GM12872 (cell line): ENCODE measurements around the gene TBC1D2B.

ENCODE experiments used
- TF ChIP-seq, protein P1 (sequence below): IDR thresholded peaks from 3 replicates; pipeline ENCODE4 v1.5.1; 2011; ENCODE audit warnings: low read depth, mild to moderate bottlenecking, low read length, moderate library complexity; ENCODE audit not compliant: insufficient read depth

The TBC1D2B gene

DNA sequence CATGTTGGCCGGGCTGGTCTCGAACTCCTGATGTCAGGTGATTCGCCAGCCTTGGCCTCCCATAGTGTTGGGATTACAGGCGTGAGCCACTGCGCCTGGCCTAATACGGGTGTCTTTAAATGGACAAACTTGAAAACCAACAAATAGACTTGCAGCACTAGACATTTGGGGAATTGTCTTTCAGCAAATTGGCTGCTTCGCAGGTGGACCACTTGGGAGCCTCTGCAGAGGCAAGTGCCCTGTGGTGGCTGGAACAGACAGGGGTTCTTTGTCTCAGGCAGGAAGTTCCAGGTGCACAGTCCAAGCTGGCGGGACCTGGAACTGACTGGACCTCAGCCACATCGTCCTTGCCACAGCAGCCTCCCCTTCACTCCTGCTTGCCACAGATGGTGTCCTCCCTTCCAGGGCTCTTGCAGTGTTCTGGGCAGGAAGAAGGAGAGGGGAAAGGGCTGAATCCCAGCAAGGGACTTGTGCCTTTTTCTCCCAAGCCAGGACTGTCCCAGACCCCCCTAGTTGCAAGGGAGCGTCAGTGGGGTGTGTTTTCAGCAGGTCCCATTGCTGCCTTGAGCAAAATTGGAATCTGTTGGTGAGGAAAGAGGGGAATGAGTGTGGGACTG lies 94.3 kb downstream of the TBC1D2B start:
- TF ChIP-seq, protein P1, sequence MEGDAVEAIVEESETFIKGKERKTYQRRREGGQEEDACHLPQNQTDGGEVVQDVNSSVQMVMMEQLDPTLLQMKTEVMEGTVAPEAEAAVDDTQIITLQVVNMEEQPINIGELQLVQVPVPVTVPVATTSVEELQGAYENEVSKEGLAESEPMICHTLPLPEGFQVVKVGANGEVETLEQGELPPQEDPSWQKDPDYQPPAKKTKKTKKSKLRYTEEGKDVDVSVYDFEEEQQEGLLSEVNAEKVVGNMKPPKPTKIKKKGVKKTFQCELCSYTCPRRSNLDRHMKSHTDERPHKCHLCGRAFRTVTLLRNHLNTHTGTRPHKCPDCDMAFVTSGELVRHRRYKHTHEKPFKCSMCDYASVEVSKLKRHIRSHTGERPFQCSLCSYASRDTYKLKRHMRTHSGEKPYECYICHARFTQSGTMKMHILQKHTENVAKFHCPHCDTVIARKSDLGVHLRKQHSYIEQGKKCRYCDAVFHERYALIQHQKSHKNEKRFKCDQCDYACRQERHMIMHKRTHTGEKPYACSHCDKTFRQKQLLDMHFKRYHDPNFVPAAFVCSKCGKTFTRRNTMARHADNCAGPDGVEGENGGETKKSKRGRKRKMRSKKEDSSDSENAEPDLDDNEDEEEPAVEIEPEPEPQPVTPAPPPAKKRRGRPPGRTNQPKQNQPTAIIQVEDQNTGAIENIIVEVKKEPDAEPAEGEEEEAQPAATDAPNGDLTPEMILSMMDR, result no peak

DNA sequence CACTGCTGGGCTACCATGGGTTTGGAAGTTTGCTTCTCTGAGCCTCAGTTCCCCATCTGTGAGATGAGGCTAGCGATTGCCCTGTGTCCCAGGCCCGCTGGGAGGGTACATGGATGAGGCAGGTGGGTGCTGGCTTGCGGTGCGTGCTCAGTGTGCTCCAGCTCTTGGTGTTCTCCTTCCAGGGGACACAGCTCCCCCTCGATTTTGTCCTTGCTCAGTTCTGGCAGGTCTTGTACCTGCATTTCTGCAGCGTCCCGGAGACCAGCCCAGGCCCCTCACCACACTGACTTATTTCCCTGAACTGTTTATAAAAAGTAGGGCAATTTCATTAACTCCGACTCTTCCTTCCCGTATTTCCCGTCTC lies 95.4 kb downstream of the TBC1D2B start:
- TF ChIP-seq, protein P1, result no peak

DNA sequence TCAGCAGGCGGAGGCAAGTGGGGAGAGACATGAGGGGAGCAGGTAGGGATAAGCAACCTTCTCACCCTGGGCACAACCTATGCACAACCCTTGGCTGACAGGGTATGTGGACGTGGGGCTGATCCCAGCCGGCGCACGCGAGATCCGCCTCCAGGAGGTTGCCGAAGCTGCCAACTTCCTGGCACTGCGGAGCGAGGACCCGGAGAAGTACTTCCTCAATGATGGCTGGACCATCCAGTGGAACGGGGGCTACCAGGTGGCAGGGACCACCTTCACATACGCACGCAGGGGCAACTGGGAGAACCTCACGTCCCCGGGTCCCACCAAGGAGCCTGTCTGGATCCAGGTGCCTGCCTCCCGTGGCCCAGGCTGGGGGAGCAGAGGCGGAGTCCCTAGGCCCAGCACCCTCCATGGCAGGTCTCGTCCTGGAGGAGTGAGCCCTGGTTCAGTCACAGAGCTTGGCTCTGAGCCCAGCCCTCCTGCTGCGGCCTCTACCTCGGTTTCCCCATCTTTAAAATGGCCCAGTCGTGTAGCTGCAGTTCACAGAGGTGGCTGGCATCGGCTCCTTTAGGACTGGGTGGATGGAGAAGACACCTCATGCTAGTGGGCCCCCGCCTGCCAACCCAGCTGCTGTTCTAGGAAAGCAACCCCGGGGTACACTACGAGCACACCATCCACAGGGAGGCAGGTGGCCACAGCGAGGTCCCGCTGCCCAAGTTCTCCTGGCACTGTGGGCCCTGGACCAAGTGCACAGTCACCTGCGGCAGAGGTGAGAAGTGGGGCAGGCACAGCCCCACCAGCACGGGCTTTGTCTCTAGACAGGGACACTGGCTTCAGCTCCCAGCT lies 96.0 kb downstream of the TBC1D2B start:
- TF ChIP-seq, protein P1, result no peak

DNA sequence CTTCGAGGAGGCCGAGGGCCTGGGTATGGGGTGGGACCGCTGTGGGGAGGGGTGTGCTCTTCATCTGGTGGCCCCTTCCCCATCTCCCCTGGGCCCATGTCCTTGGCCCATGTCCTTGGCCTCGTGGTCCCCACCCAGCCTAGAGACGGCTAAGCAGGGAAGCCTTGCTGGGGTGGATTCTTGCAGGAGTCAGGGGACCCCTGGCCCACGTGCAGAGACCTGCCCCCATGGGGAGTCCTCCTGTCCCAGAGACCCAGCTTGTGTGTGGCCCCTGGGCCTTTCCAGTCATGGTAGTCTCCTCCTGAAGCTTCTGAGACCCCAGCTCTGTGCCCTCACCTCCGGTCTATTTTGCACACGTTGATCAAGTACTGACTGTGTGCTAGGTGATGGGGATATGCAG lies 97.4 kb downstream of the TBC1D2B start:
- TF ChIP-seq, protein P1, result no peak

DNA sequence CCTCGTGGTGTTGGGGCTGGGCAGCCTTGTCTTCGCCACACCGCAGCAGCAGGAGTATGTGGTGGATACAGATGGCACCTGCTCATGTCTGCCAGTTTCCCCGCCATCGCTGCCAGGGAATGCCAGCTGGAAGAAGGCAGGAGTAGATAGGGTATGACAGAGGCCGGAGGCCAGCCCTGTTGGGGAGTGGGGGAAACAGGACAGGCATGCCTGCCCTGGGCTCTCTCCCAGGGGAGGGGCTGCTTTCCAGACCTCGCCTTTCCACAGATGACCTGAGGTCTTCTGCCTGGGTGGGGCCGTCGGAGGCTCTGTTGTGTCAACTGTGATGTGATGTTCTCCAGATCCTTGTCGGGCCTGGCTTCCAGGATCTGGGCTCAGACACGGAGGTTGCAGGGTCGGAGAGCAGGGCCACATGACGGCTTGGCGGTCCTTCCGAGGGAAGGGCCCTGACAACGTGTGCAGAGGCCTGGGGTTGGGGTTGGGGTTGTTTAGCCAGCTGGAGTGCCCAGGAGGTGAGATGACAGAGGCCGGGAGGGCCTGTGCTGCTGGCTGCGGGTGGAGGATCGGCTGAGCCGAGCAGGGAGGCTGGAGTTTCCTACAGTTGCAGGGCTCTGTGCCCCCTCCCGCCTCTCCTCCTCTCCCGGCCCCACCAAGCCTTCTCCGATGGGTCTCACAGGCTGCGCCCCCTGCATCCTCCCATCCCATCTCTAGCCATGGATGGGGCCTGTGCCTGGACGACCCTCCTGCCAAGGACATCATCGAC lies 102.0 kb downstream of the TBC1D2B start:
- TF ChIP-seq, protein P1, result no peak

DNA sequence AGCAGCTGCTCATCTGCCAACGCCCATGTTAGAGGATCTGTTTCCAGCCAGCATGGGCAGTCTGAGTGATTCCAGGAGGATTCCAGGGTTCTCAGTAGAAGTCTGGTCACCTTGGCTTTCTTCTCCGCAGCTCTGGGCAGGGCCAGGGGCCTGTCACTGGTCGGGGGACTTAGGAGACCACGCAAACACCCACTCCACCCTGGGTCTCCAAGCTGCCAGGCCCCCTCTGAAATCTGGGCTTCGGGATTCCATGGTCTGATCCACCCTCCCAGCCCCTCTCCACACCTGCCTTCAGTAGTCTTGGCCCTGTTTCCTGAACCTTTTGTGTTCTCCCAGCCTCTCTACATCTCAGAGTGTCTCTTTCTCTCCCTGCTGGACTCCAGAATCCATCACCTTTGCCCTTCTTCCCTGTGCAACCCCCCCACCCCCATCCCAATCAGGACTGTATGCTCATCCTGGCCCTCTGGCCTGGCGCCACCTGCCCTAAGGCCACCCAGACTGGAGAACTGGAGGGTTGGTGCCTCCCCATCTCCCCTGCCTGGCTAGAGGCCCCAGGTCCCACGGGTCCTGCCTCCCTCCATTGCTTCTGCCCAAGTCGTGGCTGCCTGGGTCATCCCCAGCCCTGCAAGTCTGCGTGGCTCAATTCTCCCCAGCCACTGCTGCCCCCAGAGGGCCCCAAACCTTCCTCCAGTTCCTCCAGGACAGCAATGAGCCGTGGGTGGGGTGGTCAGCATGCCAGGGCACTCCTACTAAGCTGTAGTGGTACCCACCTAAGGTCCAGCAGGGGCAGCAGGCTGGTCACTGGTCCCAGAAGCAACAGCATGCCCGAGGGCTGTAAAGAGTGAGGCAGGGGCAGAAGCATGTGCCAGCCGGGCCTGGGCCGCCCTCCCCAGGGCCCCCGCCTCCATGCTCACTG lies 102.8 kb downstream of the TBC1D2B start:
- TF ChIP-seq, protein P1, result no peak
